Measurements from ENCODE around the gene TCF4.

TCF4 gene

GRCh38 chr18:55374741-55375140, 213.3 kb downstream of the TCF4 start:
- DNase-seq = no peak

GRCh38 chr18:55372209-55372608, 215.8 kb downstream of the TCF4 start:
- no peak for DNase-seq

- DNase-seq = no peak
Observed at GRCh38 chr18:55370936-55371335, 217.1 kb downstream of the TCF4 start.

GRCh38 chr18:55369346-55369745, 218.6 kb downstream of the TCF4 start:
- DNase-seq = no peak

- DNase-seq = no peak
Observed at GRCh38 chr18:55365342-55365741, 222.7 kb downstream of the TCF4 start.

- DNase-seq = no peak
Observed at GRCh38 chr18:55362303-55362702, 225.7 kb downstream of the TCF4 start.

GRCh38 chr18:55361492-55362250, 226.3 kb downstream of the TCF4 start:
- no peak for DNase-seq

- no peak for DNase-seq
Observed at GRCh38 chr18:55360061-55360460, 227.9 kb downstream of the TCF4 start.

GRCh38 chr18:55356815-55357214, 231.2 kb downstream of the TCF4 start:
- no peak for DNase-seq

- DNase-seq = no peak
Observed at GRCh38 chr18:55355223-55355622, 232.8 kb downstream of the TCF4 start.

GRCh38 chr18:55354795-55355194, 233.2 kb downstream of the TCF4 start:
- no peak for DNase-seq

- DNase-seq = no peak
Observed at GRCh38 chr18:55353806-55354205, 234.2 kb downstream of the TCF4 start.

GRCh38 chr18:55353391-55353790, 234.6 kb downstream of the TCF4 start:
- DNase-seq = no peak

- no peak for DNase-seq
Observed at GRCh38 chr18:55351980-55352714, 235.8 kb downstream of the TCF4 start.

GRCh38 chr18:55351241-55351691, 236.7 kb downstream of the TCF4 start:
- DNase-seq = no peak

GRCh38 chr18:55349685-55350084, 238.3 kb downstream of the TCF4 start:
- no peak for DNase-seq

- no peak for DNase-seq
Observed at GRCh38 chr18:55346961-55347740, 240.8 kb downstream of the TCF4 start.

GRCh38 chr18:55346387-55346786, 241.6 kb downstream of the TCF4 start:
- DNase-seq = no peak

- DNase-seq = no peak
Observed at GRCh38 chr18:55345103-55345950, 242.7 kb downstream of the TCF4 start.

- no peak for DNase-seq
Observed at GRCh38 chr18:55343396-55344073, 244.5 kb downstream of the TCF4 start.

- DNase-seq = no peak
Observed at GRCh38 chr18:55340998-55341397, 247.0 kb downstream of the TCF4 start.

GRCh38 chr18:55339990-55340389, 248.0 kb downstream of the TCF4 start:
- DNase-seq = no peak

All from activated gamma-delta T cell treated with Interleukin-2 at 50 U/mL for 16 hours (primary cell).